ENCODE data around the gene PNRC2. TPM values are rescaled to one million over a fixed set of nuclear protein-coding genes. Genes with fewer than 3 reads are reported as not detected.
"Not testable (repeated sequence)": the region's sequence is repeated elsewhere in the genome, so short reads cannot be mapped to it uniquely, and the experiment has no call there.

Gene PNRC2
- total and polyA plus RNA-seq, 2 donors (not counting 3 experiments of a cell fraction or from before 2014, with no cell fraction given), result 70.2 to 77.8 TPM

DNA sequence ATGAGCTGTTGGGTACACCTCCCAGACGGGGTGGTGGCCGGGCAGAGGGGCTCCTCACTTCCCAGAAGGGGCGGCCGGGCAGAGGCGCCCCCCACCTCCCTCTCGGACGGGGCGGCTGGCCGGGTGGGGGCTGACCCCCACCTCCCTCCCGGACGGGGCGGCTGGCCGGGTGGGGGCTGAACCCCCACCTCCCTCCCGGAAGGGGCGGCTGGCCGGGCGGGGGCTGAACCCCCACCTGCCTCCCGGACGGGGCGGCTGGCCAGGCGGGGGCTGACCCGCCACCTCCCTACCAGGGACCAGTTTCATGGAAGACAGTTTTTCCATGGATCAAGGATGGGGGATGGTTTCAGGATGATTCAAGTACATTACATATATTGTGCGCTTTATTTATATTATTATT lies 27.4 kb downstream of the PNRC2 start:
- FAIRE-seq, result not testable (repeated sequence)

DNA sequence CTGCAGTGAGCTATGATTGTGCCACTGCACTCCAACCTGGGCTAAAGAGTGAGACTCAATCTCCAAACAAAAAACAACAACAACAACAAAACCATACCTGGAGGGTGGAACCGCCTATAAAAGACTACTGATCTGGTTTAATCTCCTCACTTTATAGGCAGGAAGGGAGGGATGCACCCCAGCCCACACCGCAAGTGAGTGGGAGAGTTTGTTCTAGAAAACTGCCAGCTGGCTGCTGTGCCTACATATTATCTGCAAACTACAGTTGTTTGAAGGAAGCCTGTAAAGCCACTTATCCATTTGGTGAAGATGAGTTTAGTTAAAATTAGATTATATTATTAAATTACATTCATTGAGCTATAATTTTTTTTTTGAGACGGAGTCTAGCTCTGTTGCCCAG lies 29.6 kb downstream of the PNRC2 start:
- POLR2A ChIA-PET, result interaction anchor here (0.9 kb wide), 1 partner anchor 9 kb away, joined by 3 read pairs; the partner anchor contains the start of gene SRSF10
- Histone ChIP-seq H2AFZ (ENCODE audit: low read depth, low read length) (no peak overlapping the region), H3K4me3 (replicated peaks in 1 of 3; ENCODE audit: insufficient read depth in 1 of 3, low read depth in 1 of 3, low read length in 3 of 3) (no peak overlapping the region), H3K79me2 (ENCODE audit: control insufficient read depth, insufficient read depth, low read length) (no peaks in the 10 kb centered on the region), H3K4me2 (ENCODE audit: insufficient read depth, low read length) (no peak overlapping the region), H3K9me1 (replicated peaks; ENCODE audit: control insufficient read depth, extremely low read depth, insufficient read depth, low read length) (no peaks in the 10 kb centered on the region), H3K27me3 (ENCODE audit: control insufficient read depth in 2 of 2, insufficient read depth in 2 of 2, low read length in 2 of 2) (no peaks in the 10 kb centered on the region), H4K20me1 (replicated peaks; ENCODE audit: control insufficient read depth, extremely low read depth, insufficient read depth, low read length) (no peaks in the 10 kb centered on the region), H3K36me3 (ENCODE audit: control insufficient read depth in 2 of 2, extremely low read depth in 1 of 2, insufficient read depth in 2 of 2, low read length in 2 of 2) (no peaks in the 10 kb centered on the region), H3K27ac (ENCODE audit: insufficient read depth, low read depth, low read length) (no peak overlapping the region), H3K9me3 (replicated peaks; ENCODE audit: control insufficient read depth, insufficient read depth, low read length) (no peaks in the 10 kb centered on the region), H3K9ac (replicated peaks; ENCODE audit: extremely low read depth, insufficient read depth, low read length) (no peak overlapping the region), H3K4me1 (ENCODE audit: control insufficient read depth, extremely low read depth, insufficient read depth, low read length) (peaks cover 8% of the 10 kb centered on the region)
- no TSS peak for BruUV-seq (replicated peaks)
- DNase-seq (ENCODE audit: low read depth, low spot score), result no peak
- CTCF ChIA-PET, result interaction anchor here (0.5 to 1.2 kb wide), 6 partner anchors 9 to 186 kb away, joined by 3 to 4 read pairs (median 3); partner anchors contain the start of gene SRSF10
- no peak for TF ChIP-seq POLR2A (IDR thresholded peaks at IDR 0.05; ENCODE audit: low read depth, low read length)
- TF ChIP-seq JUN (IDR thresholded peaks at IDR 0.05; ENCODE audit: borderline replicate concordance, insufficient read depth, insufficient read length, low read depth), result no peak
- no peak for TF ChIP-seq CTCF (IDR thresholded peaks at IDR 0.05; ENCODE audit: extremely low read depth in 1 of 2, insufficient read depth in 1 of 2, low read depth in 1 of 2, low read length in 2 of 2)
- TF ChIP-seq MYC (IDR thresholded peaks at IDR 0.05; ENCODE audit: low read depth, low read length), result no peak
- no peak for TF ChIP-seq MAX (IDR thresholded peaks at IDR 0.05; ENCODE audit: insufficient read depth, insufficient read length)
- no peak for TF ChIP-seq EZH2 (IDR thresholded peaks at IDR 0.05; ENCODE audit: borderline replicate concordance, low read depth, low read length, severe bottlenecking)
- no peak for TF ChIP-seq POLR2AphosphoS5 (IDR thresholded peaks at IDR 0.05; ENCODE audit: insufficient read depth, low read depth, low read length)
- no peak for TF ChIP-seq GATA2 (IDR thresholded peaks at IDR 0.05; ENCODE audit: insufficient read depth, insufficient read length, low read depth, low read length)
- TF ChIP-seq FOS (IDR thresholded peaks at IDR 0.05; ENCODE audit: borderline replicate concordance, insufficient read depth, low read length), result no peak
- intact Hi-C loops (cut with micrococcal nuclease), result no loop called here
- dilution Hi-C loops (cut with MboI; ENCODE audit: extremely low pct_ligation_motif_present, low sequenced_read_pairs), result no loop called here
- no peak for FAIRE-seq

More for the DNA sequence above, 27.4 kb downstream of the PNRC2 start:
- H3K79me2 ChIP-seq (ENCODE audit: control insufficient read depth, insufficient read depth, low read length); dilution Hi-C loops (cut with MboI; ENCODE audit: extremely low pct_ligation_motif_present, low sequenced_read_pairs); H3K27me3 ChIP-seq (ENCODE audit: control insufficient read depth in 2 of 2, insufficient read depth in 2 of 2, low read length in 2 of 2); H3K9me1 ChIP-seq (replicated peaks; ENCODE audit: control insufficient read depth, extremely low read depth, insufficient read depth, low read length); intact Hi-C loops (cut with micrococcal nuclease); H2AFZ ChIP-seq (ENCODE audit: low read depth, low read length); DNase-seq (ENCODE audit: low read depth, low spot score); H3K4me3 ChIP-seq (replicated peaks in 1 of 3; ENCODE audit: insufficient read depth in 1 of 3, low read depth in 1 of 3, low read length in 3 of 3); H3K4me2 ChIP-seq (ENCODE audit: insufficient read depth, low read length); H3K9me3 ChIP-seq (replicated peaks; ENCODE audit: control insufficient read depth, insufficient read depth, low read length); POLR2A ChIA-PET; H3K9ac ChIP-seq (replicated peaks; ENCODE audit: extremely low read depth, insufficient read depth, low read length); H4K20me1 ChIP-seq (replicated peaks; ENCODE audit: control insufficient read depth, extremely low read depth, insufficient read depth, low read length); H3K27ac ChIP-seq (ENCODE audit: insufficient read depth, low read depth, low read length); H3K36me3 ChIP-seq (ENCODE audit: control insufficient read depth in 2 of 2, extremely low read depth in 1 of 2, insufficient read depth in 2 of 2, low read length in 2 of 2); BruUV-seq (replicated peaks): not testable (repeated sequence)
- H3K4me1 ChIP-seq (ENCODE audit: control insufficient read depth, extremely low read depth, insufficient read depth, low read length), result peaks cover 13% of the 10 kb centered on the region
- CTCF ChIA-PET, result interaction anchor here (0.6 to 1.8 kb wide), 4 partner anchors 11 to 41 kb away, joined by 3 to 5 read pairs (median 3); no protein-coding TSS in a partner anchor

DNA sequence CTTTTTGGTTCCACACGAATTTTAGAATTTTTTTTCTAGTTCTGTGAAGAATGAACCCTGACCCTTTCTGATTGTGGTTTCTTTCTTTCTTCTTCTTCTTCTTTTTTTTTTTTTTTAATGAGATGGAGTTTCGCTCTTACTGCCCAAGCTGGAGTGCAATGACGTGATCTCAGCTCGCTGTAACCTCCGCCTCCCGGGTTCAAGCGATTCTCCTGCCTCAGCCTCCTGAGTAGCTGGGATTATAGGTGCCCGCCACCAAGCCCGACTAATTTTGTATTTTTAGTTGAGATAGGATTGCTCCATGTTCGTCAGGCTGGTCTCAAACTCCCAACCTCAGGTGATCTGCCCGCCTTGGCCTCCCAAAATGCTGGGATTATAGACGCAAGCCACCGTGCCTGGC lies 32.4 kb downstream of the PNRC2 start:
- FAIRE-seq; H3K27ac ChIP-seq (ENCODE audit: insufficient read depth, low read depth, low read length); BruUV-seq (replicated peaks); H3K79me2 ChIP-seq (ENCODE audit: control insufficient read depth, insufficient read depth, low read length); H3K4me3 ChIP-seq (replicated peaks in 1 of 3; ENCODE audit: insufficient read depth in 1 of 3, low read depth in 1 of 3, low read length in 3 of 3); H3K4me1 ChIP-seq (ENCODE audit: control insufficient read depth, extremely low read depth, insufficient read depth, low read length); POLR2A ChIA-PET; H3K9me3 ChIP-seq (replicated peaks; ENCODE audit: control insufficient read depth, insufficient read depth, low read length); H4K20me1 ChIP-seq (replicated peaks; ENCODE audit: control insufficient read depth, extremely low read depth, insufficient read depth, low read length); H3K27me3 ChIP-seq (ENCODE audit: control insufficient read depth in 2 of 2, insufficient read depth in 2 of 2, low read length in 2 of 2); intact Hi-C loops (cut with micrococcal nuclease); DNase-seq (ENCODE audit: low read depth, low spot score); H3K9ac ChIP-seq (replicated peaks; ENCODE audit: extremely low read depth, insufficient read depth, low read length); H2AFZ ChIP-seq (ENCODE audit: low read depth, low read length); H3K36me3 ChIP-seq (ENCODE audit: control insufficient read depth in 2 of 2, extremely low read depth in 1 of 2, insufficient read depth in 2 of 2, low read length in 2 of 2); CTCF ChIA-PET; dilution Hi-C loops (cut with MboI; ENCODE audit: extremely low pct_ligation_motif_present, low sequenced_read_pairs); H3K4me2 ChIP-seq (ENCODE audit: insufficient read depth, low read length); H3K9me1 ChIP-seq (replicated peaks; ENCODE audit: control insufficient read depth, extremely low read depth, insufficient read depth, low read length): not testable (repeated sequence)

Data from endothelial cell of umbilical vein (primary cell).